ENCODE data around the gene HPGDS.

GRCh38 chr4:94364527-94364926 is 21.9 kb upstream of the HPGDS start:
- no peak for TF ChIP-seq POLR2A (IDR thresholded peaks at IDR 0.05)
- TF ChIP-seq, protein P1, sequence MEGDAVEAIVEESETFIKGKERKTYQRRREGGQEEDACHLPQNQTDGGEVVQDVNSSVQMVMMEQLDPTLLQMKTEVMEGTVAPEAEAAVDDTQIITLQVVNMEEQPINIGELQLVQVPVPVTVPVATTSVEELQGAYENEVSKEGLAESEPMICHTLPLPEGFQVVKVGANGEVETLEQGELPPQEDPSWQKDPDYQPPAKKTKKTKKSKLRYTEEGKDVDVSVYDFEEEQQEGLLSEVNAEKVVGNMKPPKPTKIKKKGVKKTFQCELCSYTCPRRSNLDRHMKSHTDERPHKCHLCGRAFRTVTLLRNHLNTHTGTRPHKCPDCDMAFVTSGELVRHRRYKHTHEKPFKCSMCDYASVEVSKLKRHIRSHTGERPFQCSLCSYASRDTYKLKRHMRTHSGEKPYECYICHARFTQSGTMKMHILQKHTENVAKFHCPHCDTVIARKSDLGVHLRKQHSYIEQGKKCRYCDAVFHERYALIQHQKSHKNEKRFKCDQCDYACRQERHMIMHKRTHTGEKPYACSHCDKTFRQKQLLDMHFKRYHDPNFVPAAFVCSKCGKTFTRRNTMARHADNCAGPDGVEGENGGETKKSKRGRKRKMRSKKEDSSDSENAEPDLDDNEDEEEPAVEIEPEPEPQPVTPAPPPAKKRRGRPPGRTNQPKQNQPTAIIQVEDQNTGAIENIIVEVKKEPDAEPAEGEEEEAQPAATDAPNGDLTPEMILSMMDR (IDR thresholded peaks at IDR 0.05), result no peak
